HG03342 (cell line): ENCODE results near the gene EPHA1.

Experiments
- ATAC-seq: cut with Tn5 transposase; IDR thresholded peaks from one replicate; pipeline ENCODE4 v1.9.1; 2021; ENCODE audit warnings: mild to moderate bottlenecking, moderate library complexity; ENCODE audit not compliant: unreplicated experiment

The EPHA1 gene

GRCh38 chr7:143375298-143376034, 33.2 kb downstream of the EPHA1 start:
- ATAC-seq, result no peak

GRCh38 chr7:143374561-143374960, 34.1 kb downstream of the EPHA1 start:
- ATAC-seq, result no peak

GRCh38 chr7:143373255-143373794, 35.3 kb downstream of the EPHA1 start:
- no peak for ATAC-seq

GRCh38 chr7:143372070-143372469, 36.6 kb downstream of the EPHA1 start:
- no peak for ATAC-seq

- ATAC-seq, result no peak
Observed at GRCh38 chr7:143369678-143370651, 38.7 kb downstream of the EPHA1 start.

GRCh38 chr7:143368387-143368786, 40.3 kb downstream of the EPHA1 start:
- ATAC-seq, result no peak

- ATAC-seq, result no peak
Observed at GRCh38 chr7:143367972-143368371, 40.7 kb downstream of the EPHA1 start.

GRCh38 chr7:143363016-143363937, 45.4 kb downstream of the EPHA1 start:
- ATAC-seq, result no peak

- ATAC-seq, result peak; percentile 45
Observed at GRCh38 chr7:143362131-143363015, 46.3 kb downstream of the EPHA1 start, which contains the start of gene FAM131B. TSS of gene FAM131B (minus strand) at chr7:143362713. CDS start at chr7:143362603, 110 bp downstream.

- no peak for ATAC-seq
Observed at GRCh38 chr7:143361552-143362130, 47.0 kb downstream of the EPHA1 start.

GRCh38 chr7:143360788-143361551, 47.7 kb downstream of the EPHA1 start:
- no peak for ATAC-seq

- no peak for ATAC-seq
Observed at GRCh38 chr7:143359771-143360353, 48.8 kb downstream of the EPHA1 start.

GRCh38 chr7:143358626-143359025, 50.0 kb downstream of the EPHA1 start:
- ATAC-seq, result no peak

- no peak for ATAC-seq
Observed at GRCh38 chr7:143356414-143357050, 52.1 kb downstream of the EPHA1 start.

GRCh38 chr7:143355450-143356385, 52.9 kb downstream of the EPHA1 start:
- ATAC-seq, result no peak

- ATAC-seq, result no peak
Observed at GRCh38 chr7:143354965-143355364, 53.7 kb downstream of the EPHA1 start.
